AG04450 (cell line): ENCODE results near the gene IGFALS. TPM values are rescaled to one million over a fixed set of nuclear protein-coding genes. Genes with fewer than 3 reads are reported as not detected.

ENCODE experiments used
- CTCF ChIA-PET: fragments of 300-600, 350-600 bp; formaldehyde crosslinking; extraction: SDS; loops from one replicate; lab custom pipeline; 2022; ENCODE audit warnings: antibody characterized with exemption, inconsistent platforms; lab: Charles Lee
- POLR2A ChIA-PET: fragments of 350-600 bp; formaldehyde crosslinking; extraction: SDS; loops from one replicate; lab custom pipeline; 2021; ENCODE audit warnings: antibody characterized with exemption, inconsistent platforms; lab: Yijun Ruan, JAX
- DNase-seq: peaks from one replicate; pipeline ENCODE4 v3.0.0-alpha.2; 2011; ENCODE audit warnings: low read depth, low spot score
- H3K27ac ChIP-seq: one replicate; pipeline ENCODE4 v1.5.1; 2012; ENCODE audit warnings: low read depth, low read length, control low read depth
- H3K27me3 ChIP-seq: one replicate; pipeline ENCODE4 v1.6.0; 2012; ENCODE audit warnings: low read length; ENCODE audit not compliant: control insufficient read depth, insufficient read depth
- H3K4me3 ChIP-seq: 2 replicates; pipeline ENCODE4 v1.5.1; 2011; ENCODE audit warnings: mild to moderate bottlenecking, low read depth, low read length, control low read depth
- H3K9me3 ChIP-seq: 2 replicates; pipeline ENCODE4 v1.5.1; 2012; ENCODE audit warnings: low read length; ENCODE audit not compliant: control insufficient read depth, insufficient read depth
- polyA plus RNA-seq: library from polyadenylated mRNA; depleted of rRNA; stranded (reverse); fragments of >200 nt; gene quantifications from 2 replicates; pipeline ENCODE4 v1.2.3, GENCODE V29; 2011
- TF ChIP-seq, protein P1 (sequence below): IDR thresholded peaks from 2 replicates; pipeline ENCODE4 v1.5.1; 2011; ENCODE audit warnings: low read depth, low read length, control low read depth, inconsistent platforms

IGFALS gene
- polyA plus RNA-seq, 1 experiment: not detected

DNA sequence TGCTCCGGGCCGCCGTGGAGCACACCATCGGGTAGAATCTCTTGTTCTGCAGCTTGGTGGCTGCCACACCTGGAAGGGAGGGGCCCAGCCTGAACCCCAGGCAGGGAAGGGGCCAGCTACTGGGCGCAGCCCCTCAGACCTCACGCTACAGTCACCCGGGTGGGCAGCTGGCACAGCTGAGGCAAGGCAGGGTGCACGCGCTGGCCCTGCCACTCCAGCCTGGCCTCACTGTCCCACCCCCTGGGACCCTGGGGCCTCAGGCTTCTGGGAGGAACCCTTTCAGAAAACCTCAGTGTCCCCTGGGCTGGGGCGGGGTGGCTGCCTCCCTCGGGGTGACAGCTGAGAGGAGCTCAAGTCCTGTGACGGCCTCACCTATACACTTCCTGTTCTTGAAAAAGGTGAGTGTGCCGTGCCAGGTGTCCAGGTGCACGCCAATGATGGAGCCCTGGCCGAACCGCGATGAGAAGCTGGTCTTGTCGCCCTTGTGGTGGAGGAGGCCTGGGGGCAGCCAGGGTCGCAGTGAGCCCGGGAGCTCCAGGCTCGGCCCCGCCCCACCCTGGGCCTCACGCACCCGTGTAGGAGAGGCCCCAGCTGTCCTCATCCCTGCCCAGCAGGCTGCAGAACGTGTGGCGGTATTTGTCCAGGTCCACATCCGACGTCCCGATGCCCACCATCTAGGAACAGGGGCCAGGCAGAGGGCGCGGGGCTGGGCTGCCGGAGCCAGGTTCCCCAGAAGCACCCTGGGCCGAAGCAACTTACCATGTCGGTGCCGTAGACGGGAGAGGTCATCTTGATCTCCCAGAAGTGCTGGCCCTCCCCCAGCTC is 15.9 kb downstream of the IGFALS start:
- no peaks in the 10 kb centered on the region; the same call in 1 of the 2 replicates for H3K9me3 ChIP-seq

DNA sequence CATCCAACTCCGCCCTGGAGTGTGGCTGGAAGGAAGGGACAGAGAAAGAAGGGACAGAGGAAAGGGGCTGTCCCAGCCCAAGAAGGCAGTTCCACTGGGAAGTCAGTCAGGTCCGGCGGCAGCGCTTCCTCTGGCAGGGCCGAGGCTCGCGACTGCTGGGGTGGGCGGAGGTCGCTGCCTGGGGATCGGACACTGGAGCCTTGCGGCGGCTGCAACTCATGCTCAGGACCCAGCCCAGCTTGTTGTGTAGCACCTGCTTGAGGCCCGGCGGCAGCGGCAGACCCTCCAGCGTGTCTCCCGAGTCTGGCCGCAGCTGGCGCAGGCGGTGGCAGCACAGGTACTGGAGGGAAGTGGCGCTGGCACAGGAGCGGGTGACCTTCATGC is 16.5 kb downstream of the IGFALS start:
- CTCF ChIA-PET: interaction anchor here (0.7 kb wide), 1 partner anchor 46 kb away, joined by 4 read pairs; no protein-coding TSS in a partner anchor
- Histone ChIP-seq H3K4me3 (no peak overlapping the region), H3K27me3 (no peaks in the 10 kb centered on the region), H3K9me3 (no peaks in the 10 kb centered on the region; the same call in 1 of the 2 replicates), H3K27ac (no peak overlapping the region)
- TF ChIP-seq, protein P1, sequence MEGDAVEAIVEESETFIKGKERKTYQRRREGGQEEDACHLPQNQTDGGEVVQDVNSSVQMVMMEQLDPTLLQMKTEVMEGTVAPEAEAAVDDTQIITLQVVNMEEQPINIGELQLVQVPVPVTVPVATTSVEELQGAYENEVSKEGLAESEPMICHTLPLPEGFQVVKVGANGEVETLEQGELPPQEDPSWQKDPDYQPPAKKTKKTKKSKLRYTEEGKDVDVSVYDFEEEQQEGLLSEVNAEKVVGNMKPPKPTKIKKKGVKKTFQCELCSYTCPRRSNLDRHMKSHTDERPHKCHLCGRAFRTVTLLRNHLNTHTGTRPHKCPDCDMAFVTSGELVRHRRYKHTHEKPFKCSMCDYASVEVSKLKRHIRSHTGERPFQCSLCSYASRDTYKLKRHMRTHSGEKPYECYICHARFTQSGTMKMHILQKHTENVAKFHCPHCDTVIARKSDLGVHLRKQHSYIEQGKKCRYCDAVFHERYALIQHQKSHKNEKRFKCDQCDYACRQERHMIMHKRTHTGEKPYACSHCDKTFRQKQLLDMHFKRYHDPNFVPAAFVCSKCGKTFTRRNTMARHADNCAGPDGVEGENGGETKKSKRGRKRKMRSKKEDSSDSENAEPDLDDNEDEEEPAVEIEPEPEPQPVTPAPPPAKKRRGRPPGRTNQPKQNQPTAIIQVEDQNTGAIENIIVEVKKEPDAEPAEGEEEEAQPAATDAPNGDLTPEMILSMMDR: no peak
- POLR2A ChIA-PET: no interaction called here
- no peak for DNase-seq

More for the DNA sequence above, 15.9 kb downstream of the IGFALS start:
- H3K27me3 ChIP-seq: no peaks in the 10 kb centered on the region
- TF ChIP-seq, protein P1: no peak
- no peak overlapping the region for H3K4me3 ChIP-seq
- DNase-seq: no peak
- CTCF ChIA-PET: no interaction called here
- POLR2A ChIA-PET: interaction anchor here (0.6 kb wide), 1 partner anchor 332 kb away, joined by 3 read pairs; no protein-coding TSS in a partner anchor
- H3K27ac ChIP-seq: no peak overlapping the region

DNA sequence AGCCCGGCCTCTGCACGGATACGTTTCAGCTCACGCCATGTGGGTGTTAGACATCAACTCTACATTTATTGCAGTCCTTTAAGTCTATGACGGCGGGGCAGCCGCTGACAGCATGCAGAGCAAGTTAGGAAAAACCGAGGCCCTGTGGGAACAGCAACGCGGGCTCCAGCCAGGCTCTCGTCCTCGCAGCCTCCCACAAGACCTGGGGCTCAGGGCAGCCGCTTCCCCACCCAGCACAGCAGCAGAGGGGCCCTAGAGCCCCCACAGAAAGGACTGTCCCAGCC is 16.9 kb downstream of the IGFALS start:
- DNase-seq: no peak
- ChIA-PET CTCF (interaction anchor here (0.7 kb wide), 1 partner anchor 47 kb away, joined by 4 read pairs; no protein-coding TSS in a partner anchor), POLR2A (no interaction called here)

DNA sequence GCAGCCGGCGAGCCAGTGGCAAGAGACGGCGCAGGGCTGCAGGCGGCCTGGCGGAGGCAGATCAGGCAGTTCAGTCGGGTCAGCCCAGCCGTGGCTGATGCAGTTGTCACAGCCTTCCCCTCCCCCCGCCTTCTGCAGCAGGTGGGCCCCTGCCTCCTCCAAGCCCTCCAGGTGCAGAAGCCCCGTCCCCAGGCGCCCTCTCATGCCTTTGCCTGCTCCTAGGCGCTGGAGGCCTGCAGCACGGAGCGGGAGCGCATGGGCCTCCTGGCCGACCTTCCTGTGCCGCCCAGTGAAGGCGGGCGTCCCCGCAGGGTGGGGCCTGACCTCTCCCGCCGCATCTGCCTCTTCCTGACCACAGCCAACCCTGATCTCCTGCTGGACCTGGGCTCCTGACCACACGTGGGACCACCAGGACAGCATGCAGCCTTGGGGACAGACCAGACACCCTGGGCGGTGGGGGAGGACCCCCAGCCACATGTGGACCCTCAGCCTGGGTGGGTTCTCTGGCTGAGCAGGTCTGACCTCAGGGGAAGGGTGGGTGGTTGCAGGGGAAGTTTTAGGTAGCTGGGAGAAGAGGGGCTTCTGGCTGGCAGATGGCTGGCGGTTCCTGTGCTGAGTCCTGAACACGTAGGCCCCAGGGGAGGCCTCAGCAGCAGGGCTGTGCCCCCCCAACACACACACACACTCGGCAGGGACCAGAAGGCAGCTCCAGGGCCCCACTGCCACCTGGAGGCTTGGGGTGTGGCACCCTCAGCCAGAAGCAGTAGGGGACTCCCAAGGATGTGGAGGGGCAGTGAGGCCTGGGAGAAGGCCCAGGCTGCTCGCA is 17.4 kb downstream of the IGFALS start:
- POLR2A ChIA-PET: interaction anchor here (0.7 kb wide), 1 partner anchor 9 kb away, joined by 3 read pairs; no protein-coding TSS in a partner anchor
- TF ChIP-seq, protein P1: no peak
- no peak overlapping the region for H3K4me3 ChIP-seq
- CTCF ChIA-PET: interaction anchor here (0.7 kb wide), 1 partner anchor 47 kb away, joined by 4 read pairs; no protein-coding TSS in a partner anchor
- no peak overlapping the region for H3K27ac ChIP-seq
- no peaks in the 10 kb centered on the region; the same call in 1 of the 2 replicates for H3K9me3 ChIP-seq
- no peak for DNase-seq
- no peaks in the 10 kb centered on the region for H3K27me3 ChIP-seq

More for the DNA sequence above, 16.9 kb downstream of the IGFALS start:
- no peak overlapping the region for H3K4me3 ChIP-seq
- TF ChIP-seq, protein P1: no peak
- no peaks in the 10 kb centered on the region; the same call in 1 of the 2 replicates for H3K9me3 ChIP-seq
- no peak overlapping the region for H3K27ac ChIP-seq
- no peaks in the 10 kb centered on the region for H3K27me3 ChIP-seq
